ENCODE data around the gene SMIM30. TPM values are rescaled to one million over a fixed set of nuclear protein-coding genes. Genes with fewer than 3 reads are reported as not detected.

SMIM30 gene
- polyA plus RNA-seq, 12 donors = 60.3 to 145 (median 117) TPM; not detected in 1

Other genes with a start within 250 kb of the SMIM30 start
- gene GPR85, start 31.7 kb downstream of the SMIM30 start, polyA plus RNA-seq (ENCODE audit: insufficient read length in 12 of 12) = 1 to 10 TPM in 10 of 12 donors, under 1 TPM in 1, not detected in 1; 0.84 to 3.2 (median 1.5) TPM